ENCODE data around the gene KLHL28. TPM values are rescaled to one million over a fixed set of nuclear protein-coding genes. Genes with fewer than 3 reads are reported as not detected.

Gene KLHL28
- total and polyA plus RNA-seq, 7 donors, result 3.3 to 15.5 (median 12.2) TPM

DNA sequence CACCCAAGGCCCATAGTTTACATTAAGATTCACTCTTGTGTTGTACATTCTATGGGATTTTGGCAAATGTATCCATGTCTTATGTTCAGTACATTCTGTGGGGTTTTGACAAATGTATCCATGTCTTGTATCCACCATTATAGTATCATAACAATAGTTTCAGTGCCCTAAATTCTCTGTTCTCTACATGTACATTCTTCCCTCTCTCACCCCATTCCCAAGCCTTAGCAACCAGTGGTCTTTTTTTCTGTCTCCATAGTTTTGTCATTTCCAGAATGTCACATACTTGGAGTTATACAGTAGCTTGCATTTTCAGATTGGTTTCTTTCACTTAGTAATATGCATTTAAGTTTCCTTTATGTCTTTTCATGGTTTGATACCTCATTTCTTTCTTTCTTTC lies 7.0 kb upstream of the KLHL28 start:
- intact Hi-C loops (cut with DNase I), result loop anchor here in 1 of 2 donors (10.0 kb wide), 1 partner anchor 116 kb away; the partner anchor contains the start of gene PRPF39
- H3K4me1 ChIP-seq, result peaks cover 43% of the 10 kb centered on the region

DNA sequence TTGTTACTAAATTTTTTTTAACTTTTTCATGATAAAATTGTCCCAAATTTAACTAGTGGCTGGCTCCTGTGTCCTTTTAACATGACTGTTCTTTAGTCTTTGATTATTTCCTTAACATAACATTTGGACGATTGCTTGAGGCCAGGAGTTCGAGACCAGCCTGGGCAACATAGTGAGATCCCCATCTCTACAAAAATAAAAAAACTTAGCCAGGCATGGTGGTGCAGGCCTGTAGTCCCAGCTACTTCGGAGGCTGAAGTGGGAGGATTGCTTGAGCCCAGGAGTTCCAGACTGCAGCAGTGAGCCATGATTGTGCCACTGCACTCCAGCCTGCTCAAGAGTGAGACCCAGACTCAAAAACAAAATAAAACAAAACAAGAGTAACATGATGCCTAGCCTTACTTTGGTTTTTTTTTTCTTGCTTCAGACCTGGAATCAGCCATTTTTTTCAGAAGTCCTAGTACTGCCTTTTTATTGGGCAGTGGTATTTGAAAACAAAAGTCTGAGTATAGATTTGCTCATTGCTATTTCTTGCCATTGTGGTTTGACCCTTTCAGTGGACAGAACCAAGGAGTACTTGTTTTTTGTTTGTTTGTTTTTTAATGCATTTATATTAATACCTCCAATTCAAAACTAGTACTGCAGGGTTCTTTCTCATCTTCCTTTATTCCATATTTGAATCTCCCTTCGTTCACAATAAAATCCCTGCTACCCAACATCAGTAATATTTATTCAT lies 5.0 kb upstream of the KLHL28 start:
- WGBS, 3 donors, result 78 to 84% (median 83%) methylated on average over 4 of the region's 4 CpGs
- no peaks in the 10 kb centered on the region for H3K27me3 ChIP-seq (ENCODE audit: insufficient read depth in 3 of 3, low read length in 2 of 3)
- peak overlapping the region; percentile 89 for H3K4me3 ChIP-seq
- ATAC-seq (no peak), DNase-seq (no peak)
- intact Hi-C loops (cut with DNase I), result loop anchor here in 1 of 2 donors (10.0 kb wide), 1 partner anchor 118 kb away; the partner anchor contains the start of gene PRPF39
- H3K36me3 ChIP-seq (ENCODE audit: insufficient read depth in 1 of 2, low read depth in 1 of 2), result no peaks in the 10 kb centered on the region
- no peak for TF ChIP-seq CTCF (IDR thresholded peaks at IDR 0.05)
- no peak overlapping the region for H3K27ac ChIP-seq
- H3K4me1 ChIP-seq, result peaks cover 44% of the 10 kb centered on the region
- H3K9me3 ChIP-seq, result peaks cover 6% of the 10 kb centered on the region

More for the DNA sequence above, 7.0 kb upstream of the KLHL28 start:
- no peak for ATAC-seq
- no peak for DNase-seq
- peaks cover 6% of the 10 kb centered on the region for H3K9me3 ChIP-seq
- H3K27me3 ChIP-seq (ENCODE audit: insufficient read depth in 3 of 3, low read length in 2 of 3), result no peaks in the 10 kb centered on the region
- no peaks in the 10 kb centered on the region for H3K36me3 ChIP-seq (ENCODE audit: insufficient read depth in 1 of 2, low read depth in 1 of 2)
- no peak overlapping the region for H3K27ac ChIP-seq
- no peak for TF ChIP-seq CTCF (IDR thresholded peaks at IDR 0.05)
- no peak overlapping the region for H3K4me3 ChIP-seq

DNA sequence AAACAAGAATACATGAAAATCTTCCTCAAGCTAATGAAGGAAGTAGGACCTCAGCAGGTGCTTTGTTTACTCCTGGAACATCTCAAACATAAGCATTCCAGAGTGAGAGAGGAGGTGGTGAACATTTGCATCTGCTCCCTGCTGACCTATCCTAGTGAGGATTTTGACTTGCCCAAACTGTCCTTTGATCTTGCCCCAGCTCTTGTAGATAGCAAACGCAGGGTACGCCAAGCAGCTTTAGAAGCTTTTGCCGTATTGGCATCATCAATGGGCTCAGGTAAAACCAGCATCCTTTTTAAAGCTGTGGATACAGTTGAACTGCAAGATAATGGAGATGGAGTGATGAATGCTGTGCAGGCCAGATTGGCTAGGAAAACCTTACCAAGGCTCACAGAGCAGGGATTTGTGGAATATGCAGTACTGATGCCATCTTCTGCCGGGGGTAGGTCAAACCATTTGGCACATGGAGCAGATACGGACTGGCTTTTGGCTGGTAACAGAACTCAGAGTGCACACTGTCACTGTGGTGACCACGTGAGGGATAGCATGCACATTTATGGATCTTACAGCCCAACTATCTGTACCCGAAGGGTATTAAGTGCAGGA lies 2.1 kb upstream of the KLHL28 start:
- H3K27me3 ChIP-seq (ENCODE audit: insufficient read depth in 3 of 3, low read length in 2 of 3), result no peaks in the 10 kb centered on the region
- H3K4me1 ChIP-seq, result peaks cover 62% of the 10 kb centered on the region
- no peaks in the 10 kb centered on the region for H3K36me3 ChIP-seq (ENCODE audit: insufficient read depth in 1 of 2, low read depth in 1 of 2)
- ATAC-seq (peak in 1 of 4 donors; percentile 23), DNase-seq (no peak)
- H3K27ac ChIP-seq, result peak overlapping the region; percentile 37
- 8 to 12% (median 11%) methylated on average over 7 of the region's 7 CpGs for WGBS, 3 donors
- intact Hi-C loops (cut with DNase I), result loop anchor here (2.0 to 10.0 kb wide), 4 partner anchors 67 to 171 kb away; partner anchors contain the start of genes FANCM (in 2 of the 2), FKBP3 (in 2 of the 2) and PRPF39 (in 2 of the 2)
- no peak for TF ChIP-seq CTCF (IDR thresholded peaks at IDR 0.05)
- H3K4me3 ChIP-seq, result peak overlapping the region; percentile 89
- H3K9me3 ChIP-seq, result no peaks in the 10 kb centered on the region

DNA sequence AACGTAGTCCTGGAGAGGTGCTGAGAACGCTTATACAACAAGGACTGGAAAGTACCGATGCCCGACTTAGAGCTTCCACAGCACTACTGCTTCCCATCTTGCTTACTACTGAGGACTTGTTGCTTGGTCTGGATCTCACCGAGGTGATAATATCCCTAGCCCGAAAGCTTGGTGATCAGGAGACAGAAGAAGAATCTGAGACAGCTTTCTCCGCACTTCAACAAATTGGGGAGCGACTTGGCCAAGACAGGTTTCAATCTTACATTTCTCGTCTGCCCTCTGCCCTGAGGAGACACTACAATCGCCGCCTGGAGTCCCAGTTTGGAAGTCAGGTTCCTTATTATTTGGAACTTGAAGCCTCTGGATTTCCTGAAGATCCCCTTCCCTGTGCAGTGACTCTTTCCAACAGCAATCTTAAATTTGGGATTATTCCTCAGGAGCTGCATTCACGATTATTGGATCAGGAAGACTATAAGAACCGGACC lies 1.3 kb upstream of the KLHL28 start:
- peak overlapping the region; percentile 89 for H3K4me3 ChIP-seq
- ATAC-seq (no peak), DNase-seq (no peak)
- intact Hi-C loops (cut with DNase I), result loop anchor here (2.0 to 10.0 kb wide), 4 partner anchors 66 to 172 kb away; partner anchors contain the start of genes FANCM (in 2 of the 2), FKBP3 (in 2 of the 2) and PRPF39 (in 2 of the 2)
- WGBS, 3 donors, result 2 to 9% (median 4%) methylated on average over 13 of the region's 13 CpGs
- no peaks in the 10 kb centered on the region for H3K36me3 ChIP-seq (ENCODE audit: insufficient read depth in 1 of 2, low read depth in 1 of 2)
- peaks cover 65% of the 10 kb centered on the region for H3K4me1 ChIP-seq
- H3K9me3 ChIP-seq, result no peaks in the 10 kb centered on the region
- H3K27me3 ChIP-seq (ENCODE audit: insufficient read depth in 3 of 3, low read length in 2 of 3), result no peaks in the 10 kb centered on the region
- no peak for TF ChIP-seq CTCF (IDR thresholded peaks at IDR 0.05)
- H3K27ac ChIP-seq, result peak overlapping the region; percentile 90

Measured in psoas muscle (tissue), 8 donors.